Measurements from ENCODE around the gene UMODL1.
A peak's percentile ranks its signal among the peaks of the same experiment; 100 is the strongest.

UMODL1 gene

GRCh38 chr21:42137191-42137904 is 66.2 kb downstream of the UMODL1 start:
- DNase-seq = no peak

DNA sequence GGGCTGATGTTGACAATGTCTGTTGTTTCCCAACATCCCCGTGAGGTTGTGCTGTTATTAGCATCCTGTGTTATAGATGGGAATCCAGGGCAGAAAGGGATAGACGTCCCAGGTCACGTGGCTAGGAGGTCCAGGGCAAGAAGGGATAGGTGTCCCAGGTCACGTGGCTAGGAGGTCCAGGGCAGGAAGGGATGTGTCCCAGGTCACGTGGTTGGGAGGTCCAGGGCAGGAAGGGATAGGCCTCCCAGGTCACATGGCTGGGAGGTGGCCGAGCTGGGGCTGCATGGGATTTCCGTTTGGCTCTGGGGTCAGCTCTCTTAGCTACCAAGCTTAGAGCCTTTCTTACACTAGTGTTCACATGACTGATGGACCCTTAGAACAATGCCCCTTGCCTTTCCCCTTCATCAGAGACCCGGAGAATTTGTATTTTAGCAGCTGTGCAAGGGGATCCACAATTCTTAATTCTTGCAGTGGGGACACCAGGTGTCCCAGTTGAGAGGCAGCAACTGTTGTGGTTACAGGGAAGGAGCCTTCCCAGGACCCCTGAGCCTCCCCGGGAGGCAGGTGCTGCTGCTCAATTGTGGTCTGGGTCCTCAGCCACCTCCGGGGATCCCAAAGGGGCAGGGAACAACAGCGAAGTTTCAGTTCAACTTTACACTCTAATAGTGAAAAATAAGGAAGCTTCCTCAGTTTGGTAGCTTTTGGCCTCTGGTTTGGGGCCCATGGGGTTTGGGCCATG is 69.2 kb downstream of the UMODL1 start:
- no peak for DNase-seq

DNA sequence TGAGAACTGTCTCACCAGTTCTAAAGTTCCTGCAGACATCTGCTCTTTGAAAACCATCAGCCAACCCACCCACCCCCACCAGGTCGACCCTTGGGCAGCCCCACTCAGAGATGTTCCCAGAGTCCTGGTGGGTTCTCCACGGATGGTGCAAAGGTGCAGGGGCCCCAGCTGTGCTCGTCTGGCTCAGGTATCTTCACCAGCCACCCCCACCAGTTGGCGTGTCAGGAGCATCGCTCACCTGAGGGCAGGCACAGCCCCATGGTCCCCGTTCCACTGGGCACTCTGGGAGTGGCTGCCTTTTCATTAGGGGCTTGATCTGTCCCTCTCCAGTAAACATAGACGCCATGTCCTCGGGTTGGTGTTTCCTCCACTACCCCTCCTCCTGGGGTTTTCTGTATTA is 70.5 kb downstream of the UMODL1 start:
- no peak for DNase-seq

DNA sequence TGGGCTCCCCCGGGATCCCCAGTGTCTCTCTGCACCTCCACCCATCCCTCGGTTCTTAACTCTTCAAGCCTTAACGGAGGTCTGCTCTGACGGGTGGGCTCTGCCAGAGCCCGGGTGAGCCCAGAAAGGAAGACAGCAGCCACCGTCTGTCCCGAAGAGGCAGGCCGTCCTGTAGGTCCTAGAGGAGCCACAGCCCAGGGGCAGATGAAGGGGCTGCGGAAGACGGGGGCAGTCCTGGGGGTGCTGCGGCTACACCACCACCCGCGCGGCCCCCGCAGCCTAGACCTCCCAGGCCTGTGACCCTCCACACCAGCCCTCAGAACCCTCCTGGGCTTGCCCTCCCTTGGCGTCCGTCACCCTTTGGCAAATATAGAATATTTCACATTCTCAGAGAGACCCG is 71.0 kb downstream of the UMODL1 start:
- DNase-seq = no peak

DNA sequence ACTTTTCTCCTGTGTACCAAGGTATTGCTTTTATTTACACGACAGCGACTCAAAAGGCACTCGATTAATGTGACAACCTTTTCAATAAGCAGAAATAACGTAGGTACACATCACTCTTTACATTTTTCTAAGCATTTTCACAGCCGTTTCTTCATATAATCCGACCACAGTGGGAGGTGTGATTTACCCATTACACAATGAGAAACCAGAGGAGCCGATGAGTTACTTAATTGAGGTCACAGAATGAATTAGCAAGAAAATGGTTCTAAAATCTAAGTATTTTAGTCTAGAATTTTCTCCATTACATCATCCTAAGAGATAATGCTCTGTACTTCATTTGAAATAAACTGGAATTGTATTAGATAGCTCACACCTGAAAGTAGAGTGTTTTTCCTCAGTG is 71.5 kb downstream of the UMODL1 start:
- no peak for DNase-seq

GRCh38 chr21:42143111-42143510 is 72.0 kb downstream of the UMODL1 start:
- no peak for DNase-seq

- DNase-seq = no peak
Observed at GRCh38 chr21:42144221-42144620, 73.1 kb downstream of the UMODL1 start.

DNA sequence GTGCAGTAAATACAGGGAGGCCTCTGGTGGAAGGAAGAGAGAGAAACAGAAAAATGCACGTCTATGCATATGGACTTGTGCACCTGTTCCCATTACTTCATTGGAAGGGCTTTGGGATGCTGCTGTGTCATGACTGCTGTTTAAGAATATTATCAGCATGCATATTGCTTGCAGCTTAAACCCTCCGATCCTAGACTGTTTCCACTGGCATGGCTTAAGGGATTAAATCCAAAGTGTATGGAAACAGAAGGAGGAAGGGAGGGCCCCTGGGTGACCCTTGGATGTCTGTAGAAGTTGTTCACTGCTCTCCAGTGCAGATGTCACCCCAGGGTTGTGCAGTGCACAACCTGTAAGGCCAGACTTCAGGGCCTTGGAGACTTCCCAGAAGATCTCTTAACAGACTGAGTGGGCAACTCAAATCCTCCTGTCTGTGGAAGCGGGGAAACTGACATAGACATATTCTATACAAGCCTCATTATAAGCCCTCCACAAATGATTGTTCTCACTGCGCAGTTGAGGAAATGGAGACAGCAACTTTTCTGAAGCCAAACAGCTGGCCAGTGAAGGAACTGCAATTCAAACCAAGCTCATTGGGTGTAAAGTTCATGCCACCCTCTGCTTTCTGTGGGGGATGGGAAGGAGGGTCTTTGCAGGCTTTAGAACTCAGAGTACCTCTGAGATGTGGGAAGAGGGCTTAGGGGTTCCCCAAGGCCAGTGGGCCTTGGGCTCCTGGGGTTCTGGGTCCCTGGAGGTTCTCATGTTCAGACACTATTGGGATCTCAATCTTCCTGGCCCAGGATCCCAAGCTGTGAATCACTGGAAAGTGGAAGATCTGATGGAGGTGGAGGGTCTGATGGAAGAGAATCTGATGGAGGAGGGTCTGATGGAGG is 73.8 kb downstream of the UMODL1 start:
- no peak for DNase-seq

- peak; percentile 50 for DNase-seq
Observed at GRCh38 chr21:42145569-42146272, 74.6 kb downstream of the UMODL1 start.

DNA sequence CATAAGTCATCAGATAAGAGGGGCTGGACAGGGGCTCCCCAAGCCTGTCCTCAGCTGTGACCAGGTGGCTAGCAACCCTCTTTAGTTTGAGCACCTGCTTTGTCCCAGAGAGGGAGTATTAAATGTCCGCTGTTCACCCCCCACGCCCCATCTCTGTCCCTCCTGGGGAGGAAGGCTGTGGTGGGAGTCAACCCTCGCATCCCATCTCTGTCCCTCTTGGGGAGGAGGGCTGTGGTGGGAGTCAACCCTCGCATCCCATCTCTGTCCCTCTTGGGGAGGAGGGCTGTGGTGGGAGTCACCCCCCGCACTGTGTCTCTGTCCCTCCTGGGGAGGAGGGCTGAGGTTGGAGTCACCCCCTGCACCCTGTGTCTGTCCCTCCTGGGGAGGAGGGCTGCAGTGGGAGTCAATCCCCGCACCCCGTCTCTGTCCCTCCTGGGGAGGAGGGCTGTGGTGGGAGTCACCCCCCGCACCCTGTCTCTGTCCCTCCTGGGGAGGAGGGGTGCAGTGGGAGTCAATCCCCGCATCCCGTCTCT is 75.2 kb downstream of the UMODL1 start:
- no peak for DNase-seq

DNA sequence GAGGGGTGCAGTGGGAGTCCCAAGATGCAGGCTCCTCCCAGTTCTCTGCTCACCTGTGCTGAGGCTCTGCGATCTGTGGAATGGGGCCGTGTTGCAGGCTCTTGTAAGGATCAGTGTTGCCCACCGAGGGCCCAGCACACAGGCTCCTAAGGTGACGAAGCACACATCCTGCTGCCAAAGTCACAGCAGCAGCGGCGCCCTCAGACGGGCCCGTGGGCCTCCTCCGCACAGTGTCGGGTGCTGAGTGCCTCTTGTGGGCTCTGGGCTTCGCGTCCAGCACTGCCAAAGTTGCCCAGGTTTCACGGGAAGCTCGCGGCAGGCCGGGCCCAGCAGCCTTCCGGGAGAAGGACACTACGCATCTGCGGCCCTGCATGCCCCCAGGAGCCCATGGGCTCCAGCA is 75.7 kb downstream of the UMODL1 start:
- no peak for DNase-seq

- no peak for DNase-seq
Observed at GRCh38 chr21:42147386-42148020, 76.4 kb downstream of the UMODL1 start.

DNA sequence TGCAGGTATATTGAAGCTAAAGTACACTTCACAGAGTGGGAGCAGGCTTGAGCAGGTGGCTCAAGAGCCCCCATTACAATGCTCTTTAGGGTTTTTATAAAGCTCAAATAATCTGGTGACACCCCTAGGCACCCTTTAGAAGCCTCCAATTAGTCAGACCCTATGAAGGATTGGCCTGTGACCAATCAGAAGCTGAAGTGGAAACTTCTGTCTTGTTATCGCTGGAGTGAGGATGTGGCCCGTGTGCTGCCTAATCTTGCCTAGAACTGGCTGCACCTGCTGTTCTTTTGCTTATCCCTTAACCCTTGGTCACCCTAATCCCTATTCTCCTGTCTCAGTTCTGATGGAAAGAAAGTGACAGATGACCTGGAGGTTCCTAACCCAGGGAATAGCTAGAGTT is 77.0 kb downstream of the UMODL1 start:
- no peak for DNase-seq

GRCh38 chr21:42148584-42148983 is 77.5 kb downstream of the UMODL1 start:
- DNase-seq = no peak

GRCh38 chr21:42149656-42150473 is 78.7 kb downstream of the UMODL1 start:
- no peak for DNase-seq

DNA sequence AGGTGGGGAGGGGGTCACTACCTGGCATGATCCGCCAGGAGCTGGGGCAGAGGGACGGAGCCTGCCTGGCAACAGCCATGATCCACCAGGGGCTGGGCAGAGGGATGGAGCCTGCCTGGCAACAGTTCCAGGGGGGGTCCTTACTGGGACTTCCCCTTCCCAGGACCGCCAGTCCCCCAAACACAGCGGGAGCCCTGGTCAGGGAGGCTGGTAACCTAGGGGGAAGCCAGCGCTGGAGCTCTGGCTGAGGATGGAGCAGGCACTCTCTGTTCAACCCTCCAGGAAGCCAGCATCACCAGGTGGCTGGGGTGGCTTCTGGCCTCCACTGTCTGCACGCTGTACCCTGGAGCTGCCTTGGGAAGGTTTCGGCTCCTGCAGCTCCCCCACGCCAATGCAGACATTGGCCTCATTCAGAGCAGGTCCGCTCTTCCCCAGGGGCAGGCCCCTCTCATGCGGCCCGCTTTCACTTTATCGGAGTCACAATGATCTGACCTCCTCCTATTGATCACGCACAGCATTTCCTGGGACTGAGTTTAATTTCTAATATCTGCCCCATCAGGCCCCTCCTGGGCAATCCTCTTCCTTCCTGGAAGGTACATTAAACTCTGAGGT is 79.5 kb downstream of the UMODL1 start:
- no peak for DNase-seq

DNA sequence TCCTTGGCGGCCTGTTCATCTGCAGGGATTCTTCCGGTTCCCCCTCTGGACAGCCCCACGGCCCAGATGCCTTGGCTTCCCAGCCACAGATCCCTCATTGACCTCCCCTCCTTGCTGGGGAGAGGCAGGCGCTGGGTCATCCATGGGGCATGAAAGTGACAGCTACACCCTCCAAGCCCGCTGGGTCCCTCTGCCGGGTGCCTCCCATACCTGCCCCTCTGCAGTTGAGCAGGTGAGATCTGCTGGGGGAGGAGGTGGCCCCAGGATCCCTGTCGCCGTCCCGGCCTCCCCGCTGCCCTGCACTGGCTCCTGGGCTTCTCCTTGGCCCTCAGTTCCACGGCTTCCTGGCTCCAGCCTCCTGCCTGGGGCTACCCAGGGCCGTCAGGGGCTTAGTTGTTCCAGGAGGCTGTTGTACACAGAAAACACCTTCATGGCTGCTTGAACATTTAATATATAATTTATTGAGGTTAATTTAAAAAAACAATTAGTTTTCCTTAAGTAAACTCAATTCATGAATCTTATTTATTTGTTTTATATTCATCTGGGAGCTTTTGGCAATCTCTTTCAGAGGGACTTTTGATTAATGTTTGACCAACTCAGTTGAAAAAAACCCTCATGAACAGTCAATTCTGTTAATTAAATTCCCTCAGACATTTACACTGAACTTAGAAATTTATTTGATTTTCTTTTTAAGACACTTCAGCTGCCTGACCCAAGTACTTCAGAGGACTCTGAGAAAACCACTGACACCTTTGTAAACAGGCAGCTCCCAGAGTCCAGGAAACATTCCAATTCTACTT is 80.2 kb downstream of the UMODL1 start:
- no peak for DNase-seq

GRCh38 chr21:42151948-42152220 is 80.8 kb downstream of the UMODL1 start:
- DNase-seq = no peak

DNA sequence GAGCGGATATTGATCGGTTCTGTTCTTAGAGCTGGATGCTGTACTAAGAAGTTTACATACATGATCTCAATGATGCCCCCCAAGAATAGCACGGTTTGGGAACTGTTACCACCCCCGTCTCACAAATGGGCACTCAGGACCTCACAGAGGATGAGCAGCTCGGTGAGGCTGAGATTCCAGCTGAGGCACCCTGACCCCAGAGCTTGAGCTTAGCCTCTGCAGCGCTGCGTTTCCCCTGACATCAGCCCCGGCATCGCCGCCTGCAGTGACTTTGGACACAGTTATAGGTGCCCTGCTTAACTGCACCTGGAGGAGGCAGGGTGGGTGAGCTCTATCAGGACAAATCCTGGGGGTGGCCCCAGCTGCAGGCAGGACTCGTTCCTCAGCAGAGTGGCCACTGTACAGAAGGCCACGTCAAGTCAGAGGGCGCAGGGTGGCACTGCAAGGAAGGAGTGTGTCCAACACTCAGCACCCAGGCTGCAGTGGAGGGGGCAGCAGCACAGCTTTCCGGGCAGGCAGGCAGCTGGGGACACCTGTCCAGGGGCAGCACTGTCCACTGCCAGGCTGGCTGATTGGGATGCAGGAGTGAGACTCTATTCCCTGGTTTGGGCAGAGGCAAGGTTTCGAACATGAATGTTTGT is 82.0 kb downstream of the UMODL1 start:
- DNase-seq = no peak

DNA sequence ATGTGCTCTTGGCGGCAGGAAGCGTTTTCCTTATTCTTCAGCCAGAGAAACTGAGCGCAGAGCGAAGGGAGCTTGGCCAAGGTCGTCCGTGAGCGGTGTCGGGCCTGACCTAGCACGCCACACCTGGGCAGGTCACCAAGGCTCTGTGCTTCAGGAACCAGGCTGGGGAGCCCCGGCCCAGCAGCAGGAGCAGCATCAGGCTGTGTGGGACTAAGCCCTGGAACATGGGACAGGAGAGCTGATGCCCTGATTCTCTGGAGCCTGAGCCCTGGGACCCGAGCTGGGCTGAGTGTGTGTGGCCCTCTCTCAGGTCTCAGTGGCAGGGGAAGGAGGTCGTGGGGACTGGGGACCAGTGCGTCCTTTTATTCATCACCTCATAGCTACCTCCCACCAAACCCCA is 82.6 kb downstream of the UMODL1 start:
- no peak for DNase-seq
